ENCODE results near the gene LPAR3.

- TF ChIP-seq NRF1 (IDR thresholded peaks at IDR 0.05; ENCODE audit: low read depth, low read length) (no peak), POLR2AphosphoS5 (IDR thresholded peaks at IDR 0.05; ENCODE audit: low read depth, low read length) (no peak), CTCF (IDR thresholded peaks at IDR 0.05) (no peak), EP300 (IDR thresholded peaks at IDR 0.05; ENCODE audit: borderline replicate concordance in 1 of 2, low read depth in 1 of 2, low read length in 1 of 2) (no peak), RFX5 (IDR thresholded peaks at IDR 0.05; ENCODE audit: low read length) (no peak), SMC3 (IDR thresholded peaks at IDR 0.05; ENCODE audit: low read depth, low read length) (no peak)
- TF ChIP-seq, protein P1, sequence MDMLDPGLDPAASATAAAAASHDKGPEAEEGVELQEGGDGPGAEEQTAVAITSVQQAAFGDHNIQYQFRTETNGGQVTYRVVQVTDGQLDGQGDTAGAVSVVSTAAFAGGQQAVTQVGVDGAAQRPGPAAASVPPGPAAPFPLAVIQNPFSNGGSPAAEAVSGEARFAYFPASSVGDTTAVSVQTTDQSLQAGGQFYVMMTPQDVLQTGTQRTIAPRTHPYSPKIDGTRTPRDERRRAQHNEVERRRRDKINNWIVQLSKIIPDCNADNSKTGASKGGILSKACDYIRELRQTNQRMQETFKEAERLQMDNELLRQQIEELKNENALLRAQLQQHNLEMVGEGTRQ (IDR thresholded peaks at IDR 0.05; ENCODE audit: borderline replicate concordance, low read depth, low read length) = no peak
Observed at GRCh38 chr1:84920159-84920558, 27.2 kb upstream of the LPAR3 start.

Data from SK-N-SH (cell line).